ENCODE measurements around the gene EBP. TPM values are rescaled to one million over a fixed set of nuclear protein-coding genes. Genes with fewer than 3 reads are reported as not detected.

The EBP gene
- total RNA-seq, 2 experiments from 2014 or later: 38.1 to 41.1 TPM

GRCh38 chrX:48488034-48488433 lies 33.6 kb upstream of the EBP start:
- ATAC-seq (ENCODE audit: poor library complexity): no peak
- intact Hi-C loops (cut with DNase I, micrococcal nuclease): no loop called here
- peaks cover 8% of the 10 kb centered on the region for H3K36me3 ChIP-seq (ENCODE audit: insufficient read depth, low read length)

DNA sequence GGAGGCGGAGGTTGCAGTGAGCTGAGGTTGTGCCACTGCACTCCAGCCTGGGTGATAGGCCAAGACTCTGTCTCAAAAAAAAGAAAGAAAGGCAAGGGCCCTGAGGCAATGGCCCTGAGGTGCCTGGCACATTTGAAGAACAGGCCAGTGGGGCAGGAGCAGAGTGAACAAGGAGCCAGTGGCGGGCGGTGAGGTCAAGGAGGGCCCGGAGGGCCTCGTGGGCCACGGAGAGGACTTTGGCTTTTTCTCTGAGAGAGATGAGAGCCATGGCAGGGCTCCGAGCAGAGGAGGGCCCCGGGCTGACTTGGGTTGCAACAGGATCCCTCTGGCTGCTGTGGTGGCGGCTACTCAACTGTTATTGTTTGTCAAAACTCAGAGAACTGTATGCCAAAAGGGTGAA lies 32.3 kb upstream of the EBP start:
- ChIA-PET CTCF (no interaction called here), POLR2A (no interaction called here)
- no peak overlapping the region for H3K27ac ChIP-seq (ENCODE audit: low read depth in 1 of 2, low read length in 2 of 2)
- H3K27me3 ChIP-seq (ENCODE audit: control insufficient read depth in 1 of 2, insufficient read depth in 2 of 2, low read length in 2 of 2): no peaks in the 10 kb centered on the region
- Mint-ChIP-seq H3K27ac (no peak overlapping the region), H3K9me3 (no peaks in the 10 kb centered on the region), H3K36me3 (ENCODE audit: low read depth) (no peaks in the 10 kb centered on the region), H3K4me3 (no peak overlapping the region), H3K27me3 (no peaks in the 10 kb centered on the region), H3K4me1 (ENCODE audit: low read depth) (no peaks in the 10 kb centered on the region)
- TF ChIP-seq CTCF (IDR thresholded peaks at IDR 0.05): no peak
- intact Hi-C loops (cut with DNase I, micrococcal nuclease): no loop called here
- no peaks in the 10 kb centered on the region for H3K9me3 ChIP-seq (ENCODE audit: control insufficient read depth in 1 of 2, insufficient read depth in 1 of 2, low read length in 2 of 2)
- ATAC-seq (ENCODE audit: poor library complexity) (no peak), DNase-seq (no peak)
- no peaks in the 10 kb centered on the region for H3K4me1 ChIP-seq (ENCODE audit: insufficient read depth, low read length)
- no peak overlapping the region for H3K4me3 ChIP-seq (ENCODE audit: low read length)
- peaks cover 3% of the 10 kb centered on the region for H3K36me3 ChIP-seq (ENCODE audit: insufficient read depth, low read length)

More at GRCh38 chrX:48488034-48488433, 33.6 kb upstream of the EBP start:
- no peaks in the 10 kb centered on the region for H3K4me1 Mint-ChIP-seq (ENCODE audit: low read depth)
- peaks cover 5% of the 10 kb centered on the region for H3K36me3 Mint-ChIP-seq (ENCODE audit: low read depth)
- CTCF ChIA-PET: no interaction called here
- no peak overlapping the region for H3K4me3 Mint-ChIP-seq
- TF ChIP-seq CTCF (IDR thresholded peaks at IDR 0.05): no peak
- no peak for DNase-seq
- no peak overlapping the region for H3K4me3 ChIP-seq (ENCODE audit: low read length)
- H3K9me3 Mint-ChIP-seq: no peaks in the 10 kb centered on the region
- H3K27ac ChIP-seq (ENCODE audit: low read depth in 1 of 2, low read length in 2 of 2): no peak overlapping the region
- H3K27me3 Mint-ChIP-seq: no peaks in the 10 kb centered on the region
- no peaks in the 10 kb centered on the region for H3K27me3 ChIP-seq (ENCODE audit: control insufficient read depth in 1 of 2, insufficient read depth in 2 of 2, low read length in 2 of 2)
- H3K4me1 ChIP-seq (ENCODE audit: insufficient read depth, low read length): no peaks in the 10 kb centered on the region
- H3K27ac Mint-ChIP-seq: no peak overlapping the region
- POLR2A ChIA-PET: no interaction called here
- no peaks in the 10 kb centered on the region for H3K9me3 ChIP-seq (ENCODE audit: control insufficient read depth in 1 of 2, insufficient read depth in 1 of 2, low read length in 2 of 2)

- H3K4me3 Mint-ChIP-seq: no peak overlapping the region
- no peak overlapping the region for H3K27ac Mint-ChIP-seq
- POLR2A ChIA-PET: no interaction called here
- no peak for TF ChIP-seq CTCF (IDR thresholded peaks at IDR 0.05)
- no peaks in the 10 kb centered on the region for H3K27me3 Mint-ChIP-seq
- H3K4me3 ChIP-seq (ENCODE audit: low read length): no peak overlapping the region
- DNase-seq (no peak), ATAC-seq (ENCODE audit: poor library complexity) (no peak)
- no peaks in the 10 kb centered on the region for H3K4me1 ChIP-seq (ENCODE audit: insufficient read depth, low read length)
- H3K9me3 ChIP-seq (ENCODE audit: control insufficient read depth in 1 of 2, insufficient read depth in 1 of 2, low read length in 2 of 2): no peaks in the 10 kb centered on the region
- CTCF ChIA-PET: no interaction called here
- H3K36me3 ChIP-seq (ENCODE audit: insufficient read depth, low read length): peaks cover 3% of the 10 kb centered on the region
- intact Hi-C loops (cut with DNase I, micrococcal nuclease): no loop called here
- no peaks in the 10 kb centered on the region for H3K27me3 ChIP-seq (ENCODE audit: control insufficient read depth in 1 of 2, insufficient read depth in 2 of 2, low read length in 2 of 2)
- H3K9me3 Mint-ChIP-seq: no peaks in the 10 kb centered on the region
- H3K27ac ChIP-seq (ENCODE audit: low read depth in 1 of 2, low read length in 2 of 2): no peak overlapping the region
- H3K36me3 Mint-ChIP-seq (ENCODE audit: low read depth): no peaks in the 10 kb centered on the region
- H3K4me1 Mint-ChIP-seq (ENCODE audit: low read depth): no peaks in the 10 kb centered on the region
Measured at GRCh38 chrX:48489892-48490291, 31.7 kb upstream of the EBP start.

All from CD4-positive, alpha-beta T cell (primary cell).